Femur (tissue), 1 donor: ENCODE results near the gene EMX1.

Experiments used
- DNase-seq: peaks from one replicate; pipeline ENCODE4 v3.0.0-alpha.2; 2017

EMX1 gene

GRCh38 chr2:72983500-72984161 lies 66.3 kb downstream of the EMX1 start:
- DNase-seq, result no peak

- no peak for DNase-seq
Observed at GRCh38 chr2:72984172-72984671, 66.9 kb downstream of the EMX1 start.
